Smooth muscle cell (in vitro differentiated cells): ENCODE results near the gene GOLT1B. TPM values are rescaled to one million over a fixed set of nuclear protein-coding genes. Genes with fewer than 3 reads are reported as not detected.

Source experiments
- DNase-seq: peaks from one replicate; lab custom pipeline; 2025; ENCODE audit not compliant: unreplicated experiment; lab: John Stamatoyannopoulos, UW
- H2AFZ ChIP-seq: fragments of 200-600 bp; sonication (generic); 2 replicates; pipeline ENCODE4 v1.6.0; 2016; ENCODE audit warnings: antibody characterized with exemption, low read depth, mild to moderate bottlenecking
- H3F3A ChIP-seq: fragments of 200-600 bp; sonication (generic); 2 replicates; pipeline ENCODE4 v1.6.0; 2017; ENCODE audit warnings: antibody characterized with exemption, low read depth
- H3K27ac ChIP-seq: fragments of 200-600 bp; sonication (generic); 2 replicates; pipeline ENCODE4 v1.5.1; 2016; ENCODE audit warnings: low read depth, mild to moderate bottlenecking
- H3K27me3 ChIP-seq: fragments of 200-600 bp; sonication (generic); 2 replicates; pipeline ENCODE4 v1.6.1; 2016; ENCODE audit warnings: low read depth, mild to moderate bottlenecking
- H3K36me3 ChIP-seq: fragments of 200-600 bp; sonication (generic); 2 replicates; pipeline ENCODE4 v1.5.1; 2016; ENCODE audit warnings: low read depth
- H3K4me1 ChIP-seq: fragments of 200-600 bp; sonication (generic); 2 replicates; pipeline ENCODE4 v1.5.1; 2016; ENCODE audit warnings: low read depth
- H3K4me2 ChIP-seq: fragments of 200-600 bp; sonication (generic); 2 replicates; pipeline ENCODE4 v1.6.0; 2016; ENCODE audit warnings: mild to moderate bottlenecking
- H3K4me3 ChIP-seq: fragments of 200-600 bp; sonication (generic); 2 replicates; pipeline ENCODE4 v1.5.1; 2016; ENCODE audit warnings: mild to moderate bottlenecking
- H3K79me2 ChIP-seq: fragments of 200-600 bp; sonication (generic); 2 replicates; pipeline ENCODE4 v1.6.0; 2016; ENCODE audit warnings: low read depth, mild to moderate bottlenecking
- H3K9ac ChIP-seq: fragments of 200-600 bp; sonication (generic); 2 replicates; pipeline ENCODE4 v1.6.0; 2016; ENCODE audit warnings: low read depth
- H3K9me3 ChIP-seq: fragments of 200-600 bp; sonication (generic); replicated peaks from 2 replicates; pipeline ENCODE4 v1.5.1; 2016; ENCODE audit warnings: low read depth
- H4K20me1 ChIP-seq: fragments of 200-600 bp; sonication (generic); 2 replicates; pipeline ENCODE4 v1.6.0; 2016; ENCODE audit warnings: low read depth
- WGBS: methylation state at CpG from one replicate; pipeline ENCODE4 v1.1.7; 2016; ENCODE audit warnings: low lambda C conversion rate; 5-methylcytosine and 5-hydroxymethylcytosine counted together
- polyA plus RNA-seq: library from polyadenylated mRNA; unstranded; fragments of >200 nt; fragmentation: Nextera tagmentation; extraction: Ambion mirVana; gene quantifications from 2 replicates; pipeline ENCODE4 v1.2.1, GENCODE V29; 2016
- total RNA-seq: library from RNA; depleted of rRNA; stranded (reverse); fragments of >200 nt; gene quantifications from 2 replicates; pipeline ENCODE4 v1.2.3, GENCODE V29; 2014
- TF ChIP-seq, protein P1 (sequence below): fragments of 200-600 bp; sonication (generic); IDR thresholded peaks from 2 replicates; pipeline ENCODE4 v1.5.1; 2017; ENCODE audit warnings: borderline replicate concordance, mild to moderate bottlenecking, antibody characterized with exemption; ENCODE audit not compliant: insufficient read depth, poor library complexity, severe bottlenecking

GOLT1B gene
- total and polyA plus RNA-seq, 2 experiments from 2014 or later: 99.5 to 184 TPM

DNA sequence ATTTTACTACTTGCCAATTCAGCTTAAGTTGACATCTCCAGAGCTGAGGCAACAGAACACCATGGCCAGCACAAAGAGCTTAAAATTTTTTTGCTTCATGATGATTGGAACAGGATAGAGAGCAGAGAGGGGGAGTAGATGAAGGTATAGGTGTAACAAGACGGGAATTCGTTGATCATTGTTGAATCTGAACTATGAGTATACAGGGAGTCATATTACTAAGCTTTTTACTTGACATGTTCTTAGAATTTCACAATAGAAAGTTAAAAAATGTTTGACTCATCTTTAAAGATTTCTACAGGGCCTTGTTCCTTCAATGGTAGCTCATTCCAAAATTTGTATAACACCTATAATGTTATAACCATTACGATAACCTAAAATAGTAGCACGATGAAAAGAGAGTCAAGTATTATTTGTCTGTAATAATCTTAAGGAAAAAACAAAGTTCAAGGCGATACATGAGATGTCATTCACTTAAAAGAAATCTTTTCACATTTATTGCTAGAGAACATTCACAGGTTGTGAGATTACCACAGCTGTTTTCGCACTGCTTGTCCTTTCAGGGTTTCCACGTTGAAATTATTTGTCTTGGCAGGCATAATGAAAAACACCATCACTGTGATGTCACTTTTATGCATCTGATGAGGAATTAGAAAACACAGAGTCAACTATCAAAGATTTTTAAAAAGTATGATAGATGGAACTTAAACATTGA lies 58.4 kb downstream of the GOLT1B start:
- no peaks in the 10 kb centered on the region for H3K79me2 ChIP-seq
- 88% methylated on average over 7 of the region's 7 CpGs for WGBS
- H3K4me3 ChIP-seq: no peak overlapping the region
- no peaks in the 10 kb centered on the region for H3K36me3 ChIP-seq
- no peak overlapping the region for H3K27ac ChIP-seq
- DNase-seq: no peak
- H3K4me1 ChIP-seq: no peaks in the 10 kb centered on the region
- no peaks in the 10 kb centered on the region for H3F3A ChIP-seq
- H2AFZ ChIP-seq: no peak overlapping the region
- TF ChIP-seq, protein P1, sequence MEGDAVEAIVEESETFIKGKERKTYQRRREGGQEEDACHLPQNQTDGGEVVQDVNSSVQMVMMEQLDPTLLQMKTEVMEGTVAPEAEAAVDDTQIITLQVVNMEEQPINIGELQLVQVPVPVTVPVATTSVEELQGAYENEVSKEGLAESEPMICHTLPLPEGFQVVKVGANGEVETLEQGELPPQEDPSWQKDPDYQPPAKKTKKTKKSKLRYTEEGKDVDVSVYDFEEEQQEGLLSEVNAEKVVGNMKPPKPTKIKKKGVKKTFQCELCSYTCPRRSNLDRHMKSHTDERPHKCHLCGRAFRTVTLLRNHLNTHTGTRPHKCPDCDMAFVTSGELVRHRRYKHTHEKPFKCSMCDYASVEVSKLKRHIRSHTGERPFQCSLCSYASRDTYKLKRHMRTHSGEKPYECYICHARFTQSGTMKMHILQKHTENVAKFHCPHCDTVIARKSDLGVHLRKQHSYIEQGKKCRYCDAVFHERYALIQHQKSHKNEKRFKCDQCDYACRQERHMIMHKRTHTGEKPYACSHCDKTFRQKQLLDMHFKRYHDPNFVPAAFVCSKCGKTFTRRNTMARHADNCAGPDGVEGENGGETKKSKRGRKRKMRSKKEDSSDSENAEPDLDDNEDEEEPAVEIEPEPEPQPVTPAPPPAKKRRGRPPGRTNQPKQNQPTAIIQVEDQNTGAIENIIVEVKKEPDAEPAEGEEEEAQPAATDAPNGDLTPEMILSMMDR: no peak
- no peak overlapping the region for H3K9ac ChIP-seq
- H3K9me3 ChIP-seq: no peaks in the 10 kb centered on the region
- no peaks in the 10 kb centered on the region for H3K27me3 ChIP-seq
- H4K20me1 ChIP-seq: no peaks in the 10 kb centered on the region
- H3K4me2 ChIP-seq: no peak overlapping the region

DNA sequence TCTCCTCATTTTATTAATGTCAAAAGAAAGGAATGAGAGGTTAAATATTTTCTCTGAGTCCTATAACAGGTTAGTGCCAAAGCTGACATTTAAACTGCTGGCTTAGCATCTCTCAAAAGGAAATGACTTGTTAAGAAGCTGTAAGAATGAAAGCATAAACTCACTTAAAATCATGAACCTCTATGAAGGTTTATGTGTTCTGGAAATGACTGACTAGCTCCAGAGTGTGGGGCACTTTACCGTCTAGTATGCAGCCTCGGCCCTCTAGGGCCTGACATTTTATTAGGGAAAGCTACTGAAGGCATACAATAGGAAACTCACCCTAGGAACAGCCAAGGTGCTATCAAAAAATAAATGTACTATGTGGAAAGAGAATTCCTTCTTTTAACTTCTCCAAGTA lies 59.6 kb downstream of the GOLT1B start:
- Histone ChIP-seq H3K27me3 (no peaks in the 10 kb centered on the region), H3K9me3 (no peaks in the 10 kb centered on the region), H3K36me3 (no peaks in the 10 kb centered on the region), H3K79me2 (no peaks in the 10 kb centered on the region), H2AFZ (no peak overlapping the region), H3K27ac (no peak overlapping the region), H3K9ac (no peak overlapping the region), H4K20me1 (no peaks in the 10 kb centered on the region), H3K4me2 (no peak overlapping the region), H3F3A (no peaks in the 10 kb centered on the region), H3K4me1 (no peaks in the 10 kb centered on the region), H3K4me3 (no peak overlapping the region)
- TF ChIP-seq, protein P1: no peak
- WGBS: 40% methylated on average over 2 of the region's 2 CpGs
- DNase-seq: no peak

DNA sequence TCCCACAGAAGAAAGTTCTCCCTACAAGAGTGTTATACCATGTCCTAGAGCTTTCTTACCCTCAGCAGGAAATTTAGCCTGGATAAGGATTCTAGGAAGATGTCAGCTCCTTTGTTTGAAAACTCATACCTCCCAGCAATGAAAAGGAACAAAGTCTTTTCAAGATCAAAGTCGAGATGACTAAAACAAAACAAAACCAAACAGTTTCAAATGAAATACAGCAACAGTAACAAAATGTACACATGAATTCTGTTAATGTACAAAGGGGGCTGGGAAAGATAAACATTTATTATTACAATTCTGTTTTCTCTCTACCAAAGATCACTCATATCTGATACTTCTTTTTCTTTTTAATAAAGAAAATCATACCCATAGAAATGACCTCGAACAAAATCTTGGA lies 61.3 kb downstream of the GOLT1B start:
- WGBS: 72% methylated on average over 2 of the region's 2 CpGs

More for the DNA sequence above, 61.3 kb downstream of the GOLT1B start:
- Histone ChIP-seq H3K27me3 (no peaks in the 10 kb centered on the region), H4K20me1 (no peaks in the 10 kb centered on the region), H3K4me1 (no peaks in the 10 kb centered on the region), H3K36me3 (no peaks in the 10 kb centered on the region), H3K9me3 (no peaks in the 10 kb centered on the region), H3K4me2 (no peak overlapping the region), H3K9ac (no peak overlapping the region), H2AFZ (no peak overlapping the region), H3K27ac (no peak overlapping the region), H3K4me3 (no peak overlapping the region), H3F3A (no peaks in the 10 kb centered on the region), H3K79me2 (no peaks in the 10 kb centered on the region)
- TF ChIP-seq, protein P1: no peak
- no peak for DNase-seq
